Measurements from ENCODE around the gene TLK2.

TLK2 gene

GRCh38 chr17:62657145-62657665 is 178.6 kb downstream of the TLK2 start:
- no peak overlapping the region for H3K4me3 ChIP-seq (ENCODE audit: low read depth, low read length)
- DNase-seq (ENCODE audit: low read depth), result no peak
- no peak for TF ChIP-seq CTCF (IDR thresholded peaks at IDR 0.05; ENCODE audit: insufficient read depth, low read depth, low read length, missing control alignments)

GRCh38 chr17:62657690-62658089 is 179.1 kb downstream of the TLK2 start:
- DNase-seq (ENCODE audit: low read depth), result no peak
- no peak overlapping the region for H3K4me3 ChIP-seq (ENCODE audit: low read depth, low read length)
- no peak for TF ChIP-seq CTCF (IDR thresholded peaks at IDR 0.05; ENCODE audit: insufficient read depth, low read depth, low read length, missing control alignments)

- TF ChIP-seq CTCF (IDR thresholded peaks at IDR 0.05; ENCODE audit: insufficient read depth, low read depth, low read length, missing control alignments), result no peak
- no peak overlapping the region for H3K4me3 ChIP-seq (ENCODE audit: low read depth, low read length)
- DNase-seq (ENCODE audit: low read depth), result no peak
Measured at GRCh38 chr17:62658136-62658920, 179.7 kb downstream of the TLK2 start.

- H3K4me3 ChIP-seq (ENCODE audit: low read depth, low read length), result no peak overlapping the region
- DNase-seq (ENCODE audit: low read depth), result no peak
- TF ChIP-seq CTCF (IDR thresholded peaks at IDR 0.05; ENCODE audit: insufficient read depth, low read depth, low read length, missing control alignments), result no peak
Measured at GRCh38 chr17:62660629-62661118, 182.0 kb downstream of the TLK2 start.

- no peak overlapping the region for H3K4me3 ChIP-seq (ENCODE audit: low read depth, low read length)
- TF ChIP-seq CTCF (IDR thresholded peaks at IDR 0.05; ENCODE audit: insufficient read depth, low read depth, low read length, missing control alignments), result no peak
- DNase-seq (ENCODE audit: low read depth), result no peak
Measured at GRCh38 chr17:62661337-62661736, 182.7 kb downstream of the TLK2 start.

GRCh38 chr17:62662855-62663254 is 184.2 kb downstream of the TLK2 start:
- no peak overlapping the region for H3K4me3 ChIP-seq (ENCODE audit: low read depth, low read length)
- no peak for TF ChIP-seq CTCF (IDR thresholded peaks at IDR 0.05; ENCODE audit: insufficient read depth, low read depth, low read length, missing control alignments)
- DNase-seq (ENCODE audit: low read depth), result no peak

All from GM12865 (cell line).